ENCODE measurements around the gene IL27RA. TPM values are rescaled to one million over a fixed set of nuclear protein-coding genes. Genes with fewer than 3 reads are reported as not detected.

IL27RA gene
- polyA plus RNA-seq, 2 of the 4 experiments (the other 2 are of a cell fraction) = 3.0 to 4.5 TPM

- H3K27ac ChIP-seq = no peak overlapping the region
- POLR2A ChIA-PET = no interaction called here
- FAIRE-seq (no peak), DNase-seq (ENCODE audit: low read depth in 1 of 2, low spot score in 1 of 2) (no peak), ATAC-seq (no peak)
- H3K4me2 ChIP-seq = no peak overlapping the region
- 81% methylated on average over 3 of the region's 3 CpGs for WGBS (ENCODE audit: missing lambda C conversion rate)
- H3K4me3 ChIP-seq = no peak overlapping the region
- CTCF ChIA-PET = interaction anchor here (1.5 to 8.8 kb wide), 3 partner anchors 10 to 16 kb away, joined by 5 to 93 read pairs (median 5); partner anchors contain the start of gene MISP3
- no peaks in the 10 kb centered on the region for H3K9me3 ChIP-seq
- peaks cover 10% of the 10 kb centered on the region for H3K4me1 ChIP-seq
- TF ChIP-seq HMGXB4 (CRISPR knock-in tag; IDR thresholded peaks at IDR 0.05; ENCODE audit: borderline replicate concordance) (no peak), HES2 (IDR thresholded peaks at IDR 0.05) (no peak), POLR2AphosphoS2 (conservative IDR thresholded peaks at IDR 0.05; ENCODE audit: low read length) (no peak), PHF8 (IDR thresholded peaks at IDR 0.05; ENCODE audit: borderline replicate concordance, low read depth) (no peak), GATA3 (IDR thresholded peaks at IDR 0.05; ENCODE audit: borderline replicate concordance) (no peak), RAD21 (conservative IDR thresholded peaks at IDR 0.05 in 1 of 2, IDR thresholded peaks at IDR 0.05 in 1 of 2) (no peak), CTCF (IDR thresholded peaks at IDR 0.05) (no peak), HOXB13 (CRISPR knock-in tag; IDR thresholded peaks at IDR 0.05; ENCODE audit: low read depth) (no peak), CEBPB (IDR thresholded peaks at IDR 0.05) (no peak), ATOH8 (CRISPR knock-in tag; IDR thresholded peaks at IDR 0.05; ENCODE audit: low read depth) (no peak), ZFP36 (IDR thresholded peaks at IDR 0.05; ENCODE audit: borderline replicate concordance, partially characterized antibody) (no peak), SREBF2 (IDR thresholded peaks at IDR 0.05) (no peak)
These were observed 23.8 kb downstream of the IL27RA start for GRCh38 chr19:14055396-14055795.

GRCh38 chr19:14056069-14056666, 24.6 kb downstream of the IL27RA start:
- DNase-seq (ENCODE audit: low read depth in 1 of 2, low spot score in 1 of 2) = no peak
- Histone ChIP-seq H3K4me1 (peaks cover 10% of the 10 kb centered on the region), H3K4me3 (no peak overlapping the region), H3K27ac (no peak overlapping the region), H3K9me3 (no peaks in the 10 kb centered on the region), H3K4me2 (no peak overlapping the region)
- TF ChIP-seq ESRRA (IDR thresholded peaks at IDR 0.05; ENCODE audit: borderline replicate concordance, low read length) = no peak
- TF ChIP-seq HDAC2 (IDR thresholded peaks at IDR 0.05) = no peak
- peak; percentile 47; the same call in 1 of the 2 replicates for TF ChIP-seq KDM1A (IDR thresholded peaks at IDR 0.05; ENCODE audit: low read depth)
- CTCF ChIA-PET = interaction anchor here (1.0 to 8.8 kb wide), 5 partner anchors 11 to 97 kb away, joined by 3 to 93 read pairs (median 5); partner anchors contain the start of gene MISP3
- POLR2A ChIA-PET = interaction anchor here (1.5 kb wide), 1 partner anchor 16 kb away, joined by 4 read pairs; the partner anchor contains the start of gene MISP3
- 93% methylated on average over 7 of the region's 10 CpGs for WGBS (ENCODE audit: missing lambda C conversion rate)
- ATAC-seq = no peak
- FAIRE-seq = no peak

- ChIA-PET CTCF (interaction anchor here (0.6 to 8.8 kb wide), 12 partner anchors 8 to 172 kb away, joined by 3 to 93 read pairs (median 5); partner anchors contain the start of genes ASF1B, IL27RA and MISP3), POLR2A (interaction anchor here (0.8 to 1.5 kb wide), 2 partner anchors 15 to 25 kb away, joined by 3 to 4 read pairs; partner anchors contain the start of genes IL27RA and MISP3)
- Histone ChIP-seq H3K9me3 (no peaks in the 10 kb centered on the region), H3K4me2 (peak overlapping the region; percentile 95), H3K4me3 (peak overlapping the region; percentile 56), H3K4me1 (peaks cover 17% of the 10 kb centered on the region), H3K27ac (peak overlapping the region; percentile 45 to 87; a peak in 4 of 6 replicates)
- DNase-seq (ENCODE audit: low read depth in 1 of 2, low spot score in 1 of 2) (no peak), ATAC-seq (0 out of 6 replicates have a peak, but pooled peaks of 1 of the 2 experiments have one; percentile 8), FAIRE-seq (no peak)
- 72% methylated on average over 9 of the region's 19 CpGs for WGBS (ENCODE audit: missing lambda C conversion rate)
- TF ChIP-seq BHLHE40 (IDR thresholded peaks at IDR 0.05; ENCODE audit: low read depth, low read length) = no peak
- no peak for TF ChIP-seq HMGXB4 (CRISPR knock-in tag; IDR thresholded peaks at IDR 0.05; ENCODE audit: borderline replicate concordance)
- TF ChIP-seq CTCF (IDR thresholded peaks at IDR 0.05) = no peak
- peak; percentile 30 to 80; a peak in 3 of 4 replicates for TF ChIP-seq CEBPB (IDR thresholded peaks at IDR 0.05)
These were observed 25.3 kb downstream of the IL27RA start for GRCh38 chr19:14056741-14057356.

Measured in A549 (cell line).